ENCODE results near the gene VEZT. TPM values are rescaled to one million over a fixed set of nuclear protein-coding genes. Genes with fewer than 3 reads are reported as not detected.
"Not testable (repeated sequence)": the region's sequence is repeated elsewhere in the genome, so short reads cannot be mapped to it uniquely, and the experiment has no call there.

VEZT gene
- polyA plus RNA-seq, 3 donors, result 74.2 to 86.9 (median 82.8) TPM

DNA sequence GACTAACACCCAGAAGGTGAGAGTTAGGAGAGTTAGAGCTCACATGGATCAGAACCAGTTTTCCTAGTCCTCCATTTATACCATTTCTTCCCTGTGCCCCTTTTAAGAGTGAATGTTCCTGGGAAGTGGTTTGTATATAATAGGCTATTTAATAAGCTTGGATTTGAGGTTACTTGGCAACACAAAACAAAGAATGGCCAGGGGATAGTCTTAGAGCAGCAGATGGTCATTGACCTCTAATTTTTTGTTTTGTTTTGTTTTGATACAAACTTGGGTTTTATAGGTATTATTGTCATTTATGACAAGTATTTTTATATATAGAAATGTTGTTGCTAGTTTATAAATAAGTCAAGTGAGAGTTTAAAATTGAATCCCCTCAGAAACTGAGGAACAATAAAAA, 35.8 kb downstream of the VEZT start:
- no peak for DNase-seq (ENCODE audit: low read depth in 3 of 3, low spot score in 2 of 3)

DNA sequence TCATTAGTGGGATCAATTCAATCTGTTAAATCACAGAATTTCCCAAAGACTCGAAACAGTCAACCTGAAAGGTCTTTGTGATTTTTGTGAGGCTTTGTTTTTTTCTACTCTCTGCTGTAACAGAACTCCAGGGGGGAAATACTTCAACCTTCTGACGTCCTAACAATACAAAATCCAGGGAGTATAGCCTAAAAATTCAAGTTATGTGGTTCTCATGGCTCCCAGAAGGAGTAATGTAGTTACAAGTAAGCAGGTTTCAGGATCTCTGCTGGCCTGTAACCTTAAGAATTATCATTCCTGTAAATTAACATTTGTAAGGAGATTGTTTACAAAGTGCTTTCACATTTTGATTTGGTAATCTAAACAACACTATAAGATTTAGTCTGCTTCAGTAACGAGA, 39.9 kb downstream of the VEZT start:
- no peak for DNase-seq (ENCODE audit: low read depth in 3 of 3, low spot score in 2 of 3)

DNA sequence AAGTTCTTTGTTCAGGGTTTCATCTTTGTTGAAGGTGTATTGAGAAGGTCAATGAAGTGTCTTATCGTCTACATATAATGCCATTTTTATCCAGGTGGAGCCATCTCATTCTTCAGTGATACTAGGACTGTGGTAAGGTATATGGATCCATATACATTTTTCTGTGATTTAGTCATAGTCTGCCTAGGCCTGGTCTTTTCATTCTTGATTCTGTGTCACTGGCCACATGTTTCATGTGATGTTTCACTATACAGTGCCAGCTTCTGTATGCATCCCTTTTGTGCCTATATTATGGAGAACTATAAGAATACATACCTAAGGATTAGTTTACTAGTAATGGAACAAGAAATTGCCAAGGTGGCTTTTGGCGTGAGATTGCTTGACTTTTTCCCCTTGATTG, 40.5 kb downstream of the VEZT start:
- no peak for DNase-seq (ENCODE audit: low read depth in 3 of 3, low spot score in 2 of 3)

DNA sequence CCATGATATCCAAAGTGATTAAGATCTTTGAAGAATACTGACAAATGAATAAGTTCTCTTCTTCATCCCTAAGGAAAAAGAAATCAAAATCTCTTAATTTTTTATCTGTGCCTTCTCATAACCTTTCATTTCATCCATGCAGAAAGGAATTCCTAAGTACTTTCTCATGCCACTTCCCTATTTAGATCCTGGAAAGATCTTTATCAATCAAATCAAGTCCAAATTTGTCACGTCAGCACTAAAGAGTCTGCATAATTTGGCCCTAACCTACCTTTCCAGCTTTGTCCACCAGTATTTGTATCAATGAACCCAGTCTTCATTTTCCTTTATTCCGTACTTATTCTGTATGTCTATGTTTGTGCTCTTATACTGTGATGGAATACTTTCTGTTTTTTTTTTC, 41.2 kb downstream of the VEZT start:
- no peak for DNase-seq (ENCODE audit: low read depth in 3 of 3, low spot score in 2 of 3)

DNA sequence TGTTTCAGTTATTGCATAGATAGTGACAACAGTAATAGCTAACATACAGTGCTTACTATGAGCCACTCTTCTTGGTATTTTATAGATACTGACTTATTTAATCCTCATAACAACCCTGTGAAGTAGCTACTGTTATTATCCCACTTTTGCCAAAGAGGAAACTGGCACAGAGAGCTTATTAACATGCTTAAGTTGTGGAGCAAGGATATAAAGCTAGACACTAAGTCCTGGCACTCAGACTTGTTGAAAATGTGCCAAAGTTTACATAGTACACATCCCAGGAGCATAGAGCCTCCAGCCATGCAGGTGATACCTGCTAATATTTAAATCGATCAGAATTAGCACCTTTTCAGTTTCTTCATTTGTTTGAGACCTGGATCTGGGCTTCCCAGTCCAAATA, 41.8 kb downstream of the VEZT start:
- DNase-seq (ENCODE audit: low read depth in 3 of 3, low spot score in 2 of 3), result no peak

DNA sequence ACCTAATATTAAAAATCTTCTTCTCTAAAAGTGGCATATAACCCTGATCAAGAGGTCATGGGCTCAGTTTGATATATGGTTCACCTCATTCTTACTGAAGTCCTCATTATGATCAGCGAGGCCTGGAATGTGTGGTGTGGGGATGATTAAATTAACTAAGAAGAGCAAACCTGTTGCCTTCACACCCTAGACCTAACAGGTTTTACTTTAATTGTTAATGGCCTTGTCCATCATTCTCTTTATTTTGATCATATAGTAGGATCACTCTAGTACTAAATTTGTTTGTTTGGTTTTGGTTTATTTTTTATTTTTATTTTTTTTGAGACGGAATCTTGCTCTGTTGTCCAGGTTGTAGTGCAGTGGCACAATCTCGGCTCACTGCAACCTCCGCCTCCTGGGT, 43.5 kb downstream of the VEZT start:
- DNase-seq (ENCODE audit: low read depth in 3 of 3, low spot score in 2 of 3), result no peak

DNA sequence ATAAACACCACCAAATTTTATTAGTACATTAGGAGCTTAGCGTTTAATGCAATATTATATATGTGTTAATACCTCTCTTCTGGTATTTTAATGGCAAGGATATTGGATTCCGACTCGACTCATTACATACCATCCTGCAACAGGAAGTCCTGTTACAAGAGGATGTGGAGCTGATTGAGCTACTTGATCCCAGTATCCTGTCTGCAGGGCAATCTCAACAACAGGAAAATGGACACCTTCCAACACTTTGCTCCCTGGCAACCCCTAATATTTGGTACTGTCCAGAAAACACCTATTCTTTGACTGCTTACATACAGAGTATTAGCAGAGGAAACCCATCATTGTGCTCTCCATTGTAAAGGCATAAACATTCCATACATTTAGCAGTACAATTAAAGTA, 45.2 kb downstream of the VEZT start:
- no peak for DNase-seq (ENCODE audit: low read depth in 3 of 3, low spot score in 2 of 3)

DNA sequence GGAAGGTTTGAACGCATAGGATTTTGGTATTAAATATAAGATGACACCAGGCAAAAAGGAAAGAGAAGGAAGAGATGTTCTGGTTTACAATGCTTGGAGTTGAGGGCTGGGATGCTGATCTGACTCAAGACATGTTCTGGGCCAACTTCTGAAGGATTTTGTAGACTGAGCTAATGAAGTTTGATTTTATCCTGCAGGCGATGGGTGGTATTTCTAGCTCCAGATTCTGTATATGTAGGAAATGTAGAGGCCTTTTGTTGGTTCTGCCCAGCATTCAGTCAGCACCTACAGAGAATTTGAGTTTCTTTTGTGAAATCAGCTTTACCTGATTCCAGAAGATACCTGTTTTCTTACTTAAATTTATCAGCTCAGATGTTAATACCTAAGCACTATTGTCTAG, 48.2 kb downstream of the VEZT start:
- no peak for DNase-seq (ENCODE audit: low read depth in 3 of 3, low spot score in 2 of 3)

DNA sequence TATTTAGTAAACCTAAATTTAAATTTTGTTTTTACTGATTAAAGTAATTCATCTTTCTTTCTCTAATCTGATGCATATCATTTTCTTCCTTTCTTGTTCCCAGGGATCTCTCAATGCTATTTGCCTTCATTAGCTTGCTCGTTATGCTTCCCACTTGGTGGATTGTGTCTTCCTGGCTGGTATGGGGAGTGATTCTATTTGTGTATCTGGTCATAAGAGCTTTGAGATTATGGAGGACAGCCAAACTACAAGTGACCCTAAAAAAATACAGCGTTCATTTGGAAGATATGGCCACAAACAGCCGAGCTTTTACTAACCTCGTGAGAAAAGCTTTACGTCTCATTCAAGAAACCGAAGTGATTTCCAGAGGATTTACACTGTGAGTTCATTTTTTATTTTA, 48.6 kb downstream of the VEZT start:
- DNase-seq (ENCODE audit: low read depth in 3 of 3, low spot score in 2 of 3), result no peak

DNA sequence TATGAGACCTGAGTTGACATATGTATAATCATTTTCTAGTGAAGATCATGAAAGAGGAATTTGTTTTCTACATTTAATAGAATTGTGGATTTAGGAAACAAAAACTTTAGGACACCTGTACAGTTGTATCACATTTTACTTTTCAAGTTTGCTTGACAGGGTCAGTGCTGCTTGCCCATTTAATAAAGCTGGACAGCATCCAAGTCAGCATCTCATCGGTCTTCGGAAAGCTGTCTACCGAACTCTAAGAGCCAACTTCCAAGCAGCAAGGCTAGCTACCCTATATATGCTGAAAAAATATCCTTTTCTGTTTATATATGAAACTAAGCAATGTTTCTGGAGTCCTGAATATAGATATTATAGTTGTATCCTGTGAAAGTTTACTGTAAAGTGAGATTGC, 52.3 kb downstream of the VEZT start:
- DNase-seq (ENCODE audit: low read depth in 3 of 3, low spot score in 2 of 3), result no peak

DNA sequence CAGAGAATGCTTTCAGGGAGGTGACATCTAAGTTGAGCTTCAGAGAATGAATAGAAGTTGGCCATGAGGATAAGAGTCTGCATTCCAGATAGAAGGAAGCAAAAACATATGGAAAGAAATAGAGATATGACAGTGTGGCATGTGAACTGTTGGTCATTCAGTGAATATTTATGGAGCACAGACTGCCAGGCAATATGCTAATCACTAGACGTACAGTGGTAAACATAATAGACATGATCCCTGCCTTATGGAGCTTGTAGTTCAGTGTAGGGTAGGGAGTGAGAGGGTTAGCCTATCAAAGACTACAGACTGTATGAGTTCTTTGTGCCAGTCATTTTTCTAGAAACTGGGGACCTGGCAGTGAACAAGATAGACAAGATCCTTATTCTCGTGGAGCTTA, 53.9 kb downstream of the VEZT start:
- no peak for DNase-seq (ENCODE audit: low read depth in 3 of 3, low spot score in 2 of 3)

DNA sequence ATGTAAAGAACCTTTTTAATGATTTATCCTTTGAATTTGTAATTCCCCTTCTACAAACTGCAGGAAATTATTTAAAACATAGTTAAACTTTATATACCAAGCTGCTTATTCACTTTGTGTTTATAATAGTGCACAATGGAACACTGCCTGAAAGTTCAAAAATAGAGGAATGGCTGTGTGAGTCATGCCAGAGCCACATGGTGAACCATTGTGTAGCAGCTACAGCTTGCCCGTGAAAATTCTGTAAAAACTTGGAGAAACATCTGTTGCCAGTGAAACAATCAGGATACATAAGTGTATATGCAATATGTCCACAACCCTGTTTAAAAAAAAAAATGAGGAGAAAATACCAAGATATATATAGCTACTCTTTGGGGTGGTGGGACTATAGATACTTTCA, 59.5 kb downstream of the VEZT start:
- no peak for DNase-seq (ENCODE audit: low read depth in 3 of 3, low spot score in 2 of 3)

DNA sequence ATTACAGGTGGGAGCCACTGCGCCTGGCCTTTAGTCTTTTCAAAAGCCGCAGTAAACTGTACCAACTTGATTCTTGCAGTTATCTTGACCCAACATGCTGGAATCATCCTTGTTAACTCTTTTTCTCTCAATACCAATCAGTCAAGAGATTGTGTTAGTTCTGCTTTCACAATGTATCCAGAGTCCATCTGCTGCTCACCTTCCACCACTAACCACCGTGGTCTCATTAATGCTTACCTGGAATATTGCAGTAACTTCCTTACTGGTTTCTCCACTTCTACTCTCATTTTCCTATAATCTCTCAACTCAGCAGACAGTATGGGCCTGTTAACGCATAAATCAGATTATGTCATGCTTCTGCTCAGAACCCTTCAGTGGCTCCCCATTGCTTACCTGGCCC, 62.2 kb downstream of the VEZT start:
- DNase-seq (ENCODE audit: low read depth in 3 of 3, low spot score in 2 of 3), result no peak

DNA sequence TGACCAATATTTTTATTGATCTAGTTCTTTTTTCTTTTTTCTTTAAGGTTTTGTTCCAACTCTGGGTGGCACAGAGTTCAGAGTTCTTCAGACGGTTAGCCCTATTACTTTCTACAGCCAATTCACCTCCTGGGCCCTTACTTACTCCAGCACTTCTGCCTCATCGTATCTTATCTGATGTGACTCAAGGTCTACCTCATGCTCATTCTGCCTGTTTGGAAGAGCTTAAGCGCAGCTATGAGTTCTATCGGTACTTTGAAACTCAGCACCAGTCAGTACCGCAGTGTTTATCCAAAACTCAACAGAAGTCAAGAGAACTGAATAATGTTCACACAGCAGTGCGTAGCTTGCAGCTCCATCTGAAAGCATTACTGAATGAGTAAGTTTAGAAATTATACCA, 64.7 kb downstream of the VEZT start:
- DNase-seq (ENCODE audit: low read depth in 3 of 3, low spot score in 2 of 3), result no peak

DNA sequence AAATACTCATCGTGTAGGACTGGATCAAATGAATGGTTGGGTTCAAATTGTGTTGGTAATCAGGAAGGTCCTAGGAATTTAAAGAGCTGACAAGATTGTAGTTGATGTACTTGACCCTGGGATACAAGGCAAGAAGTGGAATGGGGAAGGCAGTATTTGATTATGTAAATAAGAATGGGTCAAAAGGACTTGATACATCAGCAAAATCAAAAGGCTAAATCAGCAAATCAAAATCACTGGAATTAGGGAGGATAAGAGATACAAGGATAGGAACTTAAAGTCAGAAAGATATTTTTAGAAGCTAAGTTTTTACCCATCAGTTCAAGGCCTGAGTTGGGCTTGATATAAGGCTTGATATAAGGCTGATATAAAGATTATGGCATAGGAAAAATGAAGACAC, 65.8 kb downstream of the VEZT start:
- DNase-seq (ENCODE audit: low read depth in 3 of 3, low spot score in 2 of 3), result no peak

DNA sequence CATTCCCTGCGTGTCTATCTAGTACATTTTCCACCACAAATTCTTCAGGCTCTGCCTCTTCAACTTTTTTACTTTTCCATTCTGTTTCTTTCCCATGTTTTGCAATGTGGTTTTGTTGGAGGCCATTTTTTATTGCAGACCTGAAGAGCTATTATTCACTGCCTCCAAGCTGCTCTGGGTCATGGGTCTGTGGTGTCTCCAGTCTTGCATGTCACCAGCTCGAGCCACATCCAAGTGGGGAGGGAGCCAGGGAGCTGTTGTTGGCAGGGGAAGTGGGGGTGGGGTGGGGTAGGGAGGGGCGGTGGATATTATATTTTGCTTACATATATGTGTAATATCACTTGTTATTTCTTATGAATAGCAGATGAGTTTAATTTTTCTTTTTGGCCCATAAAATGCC, 69.1 kb downstream of the VEZT start:
- no peak for DNase-seq (ENCODE audit: low read depth in 3 of 3, low spot score in 2 of 3)

DNA sequence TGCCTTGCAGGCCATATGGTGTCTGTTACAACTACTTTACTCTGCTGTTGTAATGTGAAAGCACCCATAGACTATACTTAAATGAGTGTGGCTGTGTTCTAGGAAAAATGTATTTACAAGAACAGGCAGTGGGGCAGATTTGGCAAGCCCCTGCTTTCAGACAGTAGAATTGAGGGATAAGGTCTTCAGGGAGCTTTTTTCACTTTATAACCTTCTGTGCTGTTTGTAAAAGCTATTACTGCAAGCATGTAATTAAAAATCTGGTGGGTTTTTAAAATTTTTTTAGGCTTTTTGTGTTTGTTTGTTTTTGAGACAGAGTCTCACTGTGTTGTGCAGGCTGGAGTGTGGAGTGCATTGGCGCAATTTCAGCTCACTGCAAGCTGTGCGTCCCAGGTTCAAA, 73.9 kb downstream of the VEZT start:
- no peak for DNase-seq (ENCODE audit: low read depth in 3 of 3, low spot score in 2 of 3)

DNA sequence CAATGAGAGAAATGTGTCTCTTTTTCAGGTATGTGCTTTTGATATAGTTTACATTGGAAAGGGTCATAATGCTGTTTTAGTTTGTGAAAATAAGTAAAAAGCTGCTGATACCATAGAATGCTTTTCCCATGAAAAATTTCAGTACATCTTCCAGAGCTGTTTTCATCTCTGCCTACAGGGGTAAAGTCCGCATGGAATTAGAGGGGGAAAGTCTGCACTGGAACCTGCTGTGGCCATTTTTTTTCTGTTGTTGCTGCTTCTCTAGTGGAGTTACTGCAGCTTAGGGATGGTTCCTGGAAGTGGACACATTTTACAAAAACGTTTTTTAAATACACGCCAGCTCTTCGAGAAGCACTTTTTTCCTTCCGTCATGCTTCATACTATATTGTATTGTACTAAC, 81.3 kb downstream of the VEZT start:
- no peak for DNase-seq (ENCODE audit: low read depth in 3 of 3, low spot score in 2 of 3)

DNA sequence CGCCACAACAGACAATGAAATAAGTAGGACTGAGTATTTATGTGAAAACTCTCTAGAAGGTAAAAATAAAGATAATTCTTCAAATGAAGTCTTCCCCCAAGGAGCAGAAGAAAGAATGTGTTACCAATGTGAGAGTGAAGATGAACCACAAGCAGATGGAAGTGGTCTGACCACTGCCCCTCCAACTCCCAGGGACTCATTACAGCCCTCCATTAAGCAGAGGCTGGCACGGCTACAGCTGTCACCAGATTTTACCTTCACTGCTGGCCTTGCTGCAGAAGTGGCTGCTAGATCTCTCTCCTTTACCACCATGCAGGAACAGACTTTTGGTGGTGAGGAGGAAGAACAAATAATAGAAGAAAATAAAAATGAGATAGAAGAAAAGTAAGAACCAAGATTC, 82.7 kb downstream of the VEZT start:
- DNase-seq (ENCODE audit: low read depth in 3 of 3, low spot score in 2 of 3), result no peak

DNA sequence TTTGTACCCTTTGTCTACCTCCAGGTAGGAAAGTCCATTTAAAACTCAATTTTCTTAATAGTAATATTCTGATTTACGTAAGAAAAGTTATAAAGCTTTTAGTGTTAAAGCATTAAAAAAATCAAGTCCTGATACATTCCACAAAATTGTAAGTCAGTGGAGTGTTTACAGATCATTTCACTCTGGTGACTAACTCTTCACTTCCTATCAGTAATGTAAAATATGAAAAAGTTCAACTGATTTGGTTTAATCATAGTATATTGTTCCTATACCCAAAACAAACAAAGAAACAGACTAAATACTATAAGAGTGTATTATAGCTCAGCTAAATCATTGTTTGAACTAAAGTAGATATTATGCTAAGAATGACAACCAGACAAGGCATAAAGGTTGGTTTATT, 85.9 kb downstream of the VEZT start:
- DNase-seq (ENCODE audit: low read depth in 3 of 3, low spot score in 2 of 3), result no peak

DNA sequence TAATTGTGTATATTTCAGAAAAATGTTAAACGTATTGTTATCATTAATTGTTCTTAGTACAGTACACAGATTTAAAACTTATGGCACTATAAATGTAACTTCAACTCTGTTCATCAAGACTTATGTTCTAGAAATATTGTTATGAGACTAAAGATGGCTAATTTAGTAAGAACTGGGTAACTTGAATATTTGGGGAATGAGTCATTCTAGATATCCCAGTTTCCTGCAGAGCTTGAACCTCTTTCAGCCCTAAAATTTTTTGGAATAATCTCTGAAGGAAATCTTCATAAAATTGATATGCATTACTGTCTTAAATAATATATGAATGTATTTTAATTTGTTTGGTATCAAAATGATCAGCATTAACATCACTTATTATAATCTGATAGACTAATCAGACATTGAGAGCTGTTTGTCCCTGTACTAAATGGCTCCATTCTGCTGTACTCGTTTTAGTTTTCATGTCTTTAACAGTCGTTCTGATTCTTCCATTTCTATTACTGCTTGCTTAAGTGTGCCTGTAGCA, 87.1 kb downstream of the VEZT start:
- DNase-seq (ENCODE audit: low read depth in 3 of 3, low spot score in 2 of 3), result no peak

DNA sequence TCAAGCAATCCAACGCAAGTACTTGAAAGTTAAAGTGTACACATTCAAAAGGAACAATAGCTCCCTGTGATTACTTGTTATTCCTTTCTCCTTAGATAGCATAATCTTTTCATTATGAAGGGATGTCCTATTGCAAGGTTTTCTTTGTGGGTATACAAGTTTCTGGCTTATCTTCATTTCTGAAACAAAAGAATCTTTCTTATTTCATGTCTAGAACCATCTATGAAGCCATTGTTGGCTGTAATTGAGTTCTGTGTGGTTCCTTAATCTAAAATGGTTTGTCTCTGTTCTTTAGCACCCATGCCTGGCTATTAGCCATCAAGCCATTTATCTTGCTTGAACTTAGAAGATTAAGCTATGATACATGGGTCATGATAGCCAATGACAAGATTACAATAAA, 95.0 kb downstream of the VEZT start:
- DNase-seq (ENCODE audit: low read depth in 3 of 3, low spot score in 2 of 3), result no peak

DNA sequence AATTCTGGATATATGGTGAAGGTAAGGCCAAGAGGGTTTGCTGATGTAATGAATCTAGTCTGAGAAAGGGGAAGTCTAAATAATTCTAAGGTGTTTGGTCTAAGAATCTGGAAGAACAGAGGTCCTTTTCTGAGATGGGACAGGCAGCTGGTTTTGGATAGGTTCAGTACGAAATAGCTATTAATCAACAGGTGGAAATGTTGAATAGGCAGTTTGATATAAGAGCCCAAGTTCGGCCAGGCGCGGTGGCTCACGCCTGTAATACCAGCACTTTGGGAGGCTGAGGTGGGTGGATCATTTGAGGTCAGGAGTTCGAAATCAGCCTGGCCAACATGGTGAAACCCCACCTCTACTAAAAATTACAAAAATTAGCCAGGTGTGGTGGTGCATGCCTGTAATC, 97.1 kb downstream of the VEZT start:
- DNase-seq (ENCODE audit: low read depth in 3 of 3, low spot score in 2 of 3), result not testable (repeated sequence)

DNA sequence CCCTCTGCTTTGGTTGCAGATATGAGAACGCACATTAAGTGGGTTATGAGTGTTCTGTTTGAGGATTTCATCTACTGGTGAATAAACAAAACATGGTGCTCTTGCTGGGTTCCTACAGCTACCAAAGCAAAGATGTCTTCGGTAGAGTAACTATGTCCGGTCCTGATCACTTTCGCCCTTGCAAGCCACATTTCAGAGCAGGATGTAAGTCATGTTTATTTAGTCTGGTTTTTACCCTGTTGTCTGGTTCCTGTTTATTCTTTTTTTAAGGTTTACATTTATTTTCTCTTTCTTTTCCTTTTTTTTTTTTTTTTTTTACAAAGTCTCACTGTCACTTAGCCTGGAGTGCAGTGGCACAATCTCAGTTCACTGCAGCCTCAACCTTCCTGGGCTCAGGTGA, 99.2 kb downstream of the VEZT start:
- DNase-seq (ENCODE audit: low read depth in 3 of 3, low spot score in 2 of 3), result no peak

All from right renal cortex interstitium (tissue), 3 donors.